VCaP (cell line): ENCODE results near the gene GATA2.

Experiments used
- H3K27ac ChIP-seq: fragments of 450-650 bp; 2 replicates; pipeline ENCODE4 v1.5.1; 2017
- CTCF ChIP-seq: fragments of 450-650 bp; conservative IDR thresholded peaks from 2 replicates; pipeline ENCODE4 v1.5.1; 2017; ENCODE audit warnings: mild to moderate bottlenecking, moderate library complexity

Gene GATA2

GRCh38 chr3:128492671-128493569, at the start of gene GATA2:
Gene GATA2 (minus strand): TSS chr3:128493201. CDS start chr3:128487031, 6,170 bp downstream.
- H3K27ac ChIP-seq = peak within 1 kb of the TSS; percentile 98
- TF ChIP-seq CTCF = peak; percentile 23

- no peak for TF ChIP-seq CTCF
Measured at GRCh38 chr3:128541246-128541645, 48.2 kb upstream of the GATA2 start.

GRCh38 chr3:128539376-128539775, 46.4 kb upstream of the GATA2 start:
- TF ChIP-seq CTCF = no peak
- H3K27ac ChIP-seq = no peak overlapping the region

More at GRCh38 chr3:128541246-128541645, 48.2 kb upstream of the GATA2 start:
- no peak overlapping the region for H3K27ac ChIP-seq

- H3K27ac ChIP-seq = no peak overlapping the region
- TF ChIP-seq CTCF = no peak
Measured at GRCh38 chr3:128537091-128537703, 44.2 kb upstream of the GATA2 start.

GRCh38 chr3:128532012-128532983, 39.3 kb upstream of the GATA2 start:
- no peak for TF ChIP-seq CTCF
- no peak overlapping the region for H3K27ac ChIP-seq

GRCh38 chr3:128524374-128525299, 31.6 kb upstream of the GATA2 start:
- no peak for TF ChIP-seq CTCF
- no peak overlapping the region for H3K27ac ChIP-seq
